GM21447 (cell line): ENCODE data around the gene FCGR2B.
A peak's percentile ranks its signal among the peaks of the same experiment; 100 is the strongest.
"Not testable (repeated sequence)": the region's sequence is repeated elsewhere in the genome, so short reads cannot be mapped to it uniquely, and the experiment has no call there.

ENCODE experiments used
- ATAC-seq: cut with Tn5 transposase; IDR thresholded peaks from one replicate; pipeline ENCODE4 v1.9.1; 2021; ENCODE audit not compliant: unreplicated experiment

FCGR2B gene

GRCh38 chr1:161647507-161648360 lies 15.2 kb upstream of the FCGR2B start:
- ATAC-seq: peak; percentile 65

DNA sequence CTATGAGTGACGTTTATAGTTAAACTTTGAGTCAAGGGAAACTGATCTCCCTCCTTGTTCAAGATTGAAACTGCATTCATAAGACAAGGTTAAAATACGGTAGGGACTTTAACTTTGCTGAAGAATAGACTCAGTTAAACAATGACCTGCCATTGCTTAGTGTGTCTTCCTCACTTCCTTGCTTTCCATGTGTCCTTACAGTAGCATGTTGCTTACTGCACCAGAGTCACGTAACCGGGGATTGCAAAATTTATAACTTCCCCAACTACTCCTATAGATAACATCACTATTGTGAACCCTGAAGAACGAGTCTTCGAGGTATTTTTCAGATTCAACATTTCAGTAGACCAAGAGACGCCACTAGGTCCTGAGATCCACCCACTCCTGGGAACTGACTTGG lies 9.4 kb upstream of the FCGR2B start:
- ATAC-seq: not testable (repeated sequence)

DNA sequence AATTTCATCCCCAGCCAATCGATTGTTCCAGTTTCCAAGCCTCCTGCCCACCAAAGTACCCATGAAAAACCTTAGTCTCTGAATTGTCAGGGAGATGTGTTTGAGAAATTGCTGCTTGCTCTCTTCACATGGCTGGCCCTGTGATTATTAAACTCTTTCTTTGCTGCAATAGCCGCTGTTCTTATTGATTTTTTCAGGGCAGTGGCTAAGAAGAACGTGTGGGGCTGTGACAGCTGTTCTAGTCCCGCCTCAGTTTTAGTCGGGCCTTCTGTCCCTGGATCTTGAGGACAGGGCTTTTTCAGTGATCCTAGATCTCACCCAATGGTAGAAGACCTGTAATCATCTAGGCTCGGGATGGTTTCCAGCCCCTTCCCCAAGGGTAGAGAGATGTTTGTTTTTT lies 9.0 kb upstream of the FCGR2B start:
- ATAC-seq: not testable (repeated sequence)

DNA sequence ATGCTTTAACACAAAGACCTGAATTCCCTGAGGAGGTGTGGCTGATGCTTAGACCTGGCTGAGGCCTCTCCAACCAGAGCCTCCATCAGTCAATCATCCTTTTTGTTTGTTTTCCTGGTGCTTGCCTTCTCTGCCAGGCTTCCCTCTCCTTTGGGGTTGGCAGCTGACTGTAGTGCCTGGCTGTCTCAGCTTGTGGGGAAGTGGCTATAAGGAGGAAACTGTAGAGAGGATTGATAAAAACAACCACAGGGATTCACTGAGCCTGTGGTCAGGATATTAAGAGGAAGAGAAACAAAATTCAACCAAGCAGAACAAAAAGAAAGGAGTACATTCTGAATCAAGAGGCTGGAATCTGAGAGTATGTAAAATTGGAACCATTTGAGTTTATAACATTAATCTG lies 4.4 kb upstream of the FCGR2B start:
- not testable (repeated sequence) for ATAC-seq

GRCh38 chr1:161661660-161662311 lies 1.2 kb upstream of the FCGR2B start:
- ATAC-seq: not testable (repeated sequence)

- peak; percentile 20 for ATAC-seq
Measured at GRCh38 chr1:161663569-161663968, 626 bp downstream of the FCGR2B start.

- ATAC-seq: not testable (repeated sequence)
Measured at GRCh38 chr1:161664689-161665088, 1.7 kb downstream of the FCGR2B start.

DNA sequence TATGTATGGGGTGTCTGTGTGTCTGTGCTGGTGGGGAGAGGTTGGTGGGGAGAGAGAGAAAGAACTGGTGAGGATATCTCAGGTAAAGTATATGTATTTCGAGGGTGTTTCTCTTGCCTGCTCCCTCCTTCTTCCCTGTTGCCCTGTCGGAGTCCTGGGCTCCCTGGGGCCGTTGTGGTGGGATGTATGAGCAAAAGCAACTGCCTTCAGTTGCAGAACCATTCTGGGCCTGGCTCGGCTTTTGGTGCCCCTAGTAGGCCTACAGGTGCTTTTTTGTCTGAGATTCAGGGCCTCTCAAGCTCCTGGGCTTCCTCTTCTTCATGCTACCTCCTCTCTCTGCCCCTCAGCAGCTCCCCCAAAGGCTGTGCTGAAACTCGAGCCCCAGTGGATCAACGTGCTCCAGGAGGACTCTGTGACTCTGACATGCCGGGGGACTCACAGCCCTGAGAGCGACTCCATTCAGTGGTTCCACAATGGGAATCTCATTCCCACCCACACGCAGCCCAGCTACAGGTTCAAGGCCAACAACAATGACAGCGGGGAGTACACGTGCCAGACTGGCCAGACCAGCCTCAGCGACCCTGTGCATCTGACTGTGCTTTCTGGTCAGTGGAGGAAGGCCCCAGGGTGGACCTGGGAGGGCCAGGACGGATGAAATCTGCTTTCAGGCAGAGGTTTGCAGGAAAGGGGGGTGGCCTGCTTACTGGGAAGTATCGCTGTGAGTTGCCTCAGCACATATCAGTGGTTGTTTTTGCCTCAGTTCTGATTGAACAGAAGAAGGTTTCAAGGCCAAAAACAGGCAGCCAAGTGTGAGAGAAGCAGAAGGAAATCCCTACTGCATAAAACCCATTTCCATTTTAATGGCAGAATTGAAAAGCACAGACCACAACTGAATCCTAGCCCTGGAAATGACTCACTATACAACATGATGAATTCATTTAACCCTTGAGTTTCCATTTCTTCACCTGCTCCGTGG lies 8.4 kb downstream of the FCGR2B start:
- not testable (repeated sequence) for ATAC-seq

GRCh38 chr1:161673437-161673836 lies 10.5 kb downstream of the FCGR2B start:
- not testable (repeated sequence) for ATAC-seq

- not testable (repeated sequence) for ATAC-seq
Measured at GRCh38 chr1:161674447-161674846, 11.5 kb downstream of the FCGR2B start.

GRCh38 chr1:161674908-161675307 lies 12.0 kb downstream of the FCGR2B start:
- ATAC-seq: not testable (repeated sequence)

DNA sequence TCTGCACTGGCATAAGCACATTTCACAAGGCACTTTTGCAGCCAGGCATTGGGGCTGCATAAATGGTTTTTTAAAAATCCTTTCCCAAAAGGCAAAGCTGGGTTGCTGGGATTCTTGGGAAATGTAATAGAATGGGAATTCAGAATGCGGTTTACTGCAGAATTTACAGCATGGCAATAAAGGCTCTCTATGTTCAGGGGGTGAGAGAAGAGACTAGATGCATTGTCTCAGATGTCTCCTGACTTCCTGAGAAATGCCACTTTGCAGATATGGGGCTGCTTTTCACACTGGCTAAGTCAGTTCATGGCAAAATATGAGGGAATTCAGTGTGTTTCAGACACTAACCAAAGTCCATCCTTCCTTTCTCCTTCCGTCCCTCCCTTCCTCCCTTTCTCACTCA lies 13.5 kb downstream of the FCGR2B start:
- ATAC-seq: no peak

DNA sequence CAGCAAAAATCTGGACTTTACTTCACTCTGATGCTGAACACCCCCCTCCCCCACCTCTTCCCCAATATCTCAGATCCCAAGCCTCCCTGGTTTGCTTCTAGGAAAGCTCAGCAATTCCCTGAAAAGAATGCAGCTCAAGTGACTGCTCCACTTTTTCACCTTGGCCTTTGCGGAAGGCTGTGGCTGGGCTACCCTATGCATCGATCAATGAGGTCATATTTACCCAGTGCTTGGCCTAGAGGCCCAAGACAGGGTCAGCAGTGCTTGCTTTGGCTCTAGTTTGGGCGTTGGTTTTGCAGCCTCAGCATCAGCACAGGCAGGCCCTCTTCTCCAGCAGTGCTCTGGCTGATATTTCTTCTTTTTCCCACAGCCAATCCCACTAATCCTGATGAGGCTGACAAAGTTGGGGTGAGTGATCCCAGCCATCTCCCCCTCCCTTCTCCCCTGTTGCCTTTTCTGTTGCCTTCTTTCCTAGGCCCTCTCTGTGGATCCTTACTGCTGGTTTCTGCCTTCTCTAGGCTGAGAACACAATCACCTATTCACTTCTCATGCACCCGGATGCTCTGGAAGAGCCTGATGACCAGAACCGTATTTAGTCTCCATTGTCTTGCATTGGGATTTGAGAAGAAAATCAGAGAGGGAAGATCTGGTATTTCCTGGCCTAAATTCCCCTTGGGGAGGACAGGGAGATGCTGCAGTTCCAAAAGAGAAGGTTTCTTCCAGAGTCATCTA lies 14.2 kb downstream of the FCGR2B start:
- no peak for ATAC-seq

DNA sequence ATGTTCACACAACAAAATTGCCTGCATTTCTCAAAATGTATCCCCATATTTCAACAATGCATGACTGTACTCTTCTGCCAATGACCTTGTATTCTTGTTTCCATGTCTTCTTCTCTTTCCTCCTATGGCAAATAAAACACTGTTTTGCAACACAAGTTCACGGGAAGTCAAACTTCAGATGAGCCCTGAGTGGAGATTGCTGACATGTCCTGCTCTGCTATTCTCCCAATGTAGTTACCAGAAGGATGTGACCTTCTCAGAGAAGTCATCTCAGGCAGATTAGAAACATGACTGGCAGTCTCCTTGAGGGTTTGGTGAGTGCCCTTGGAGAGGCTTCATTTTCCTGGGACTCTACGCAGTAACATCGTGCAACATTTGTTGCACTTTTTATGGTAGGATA lies 15.6 kb downstream of the FCGR2B start:
- no peak for ATAC-seq

DNA sequence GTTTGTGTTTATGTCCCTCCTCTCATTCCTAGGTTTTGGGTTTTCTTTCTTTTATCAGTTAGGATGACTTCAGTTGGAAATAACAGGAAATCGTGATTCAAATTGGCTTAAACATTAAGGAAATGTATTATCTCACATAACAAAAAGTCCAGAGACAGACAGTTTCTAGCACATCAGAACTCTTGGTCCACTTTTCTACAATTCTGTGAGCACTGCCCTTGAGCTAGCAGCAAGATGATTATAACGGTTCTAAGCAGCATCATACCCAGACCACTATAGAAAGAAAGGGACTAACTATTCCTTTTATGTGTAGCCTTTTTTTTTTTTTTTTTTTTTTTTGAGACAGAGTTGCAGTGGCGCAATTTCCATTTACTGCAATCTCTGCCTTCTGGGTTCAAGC lies 18.9 kb downstream of the FCGR2B start:
- no peak for ATAC-seq

- no peak for ATAC-seq
Measured at GRCh38 chr1:161688946-161689345, 26.0 kb downstream of the FCGR2B start.

DNA sequence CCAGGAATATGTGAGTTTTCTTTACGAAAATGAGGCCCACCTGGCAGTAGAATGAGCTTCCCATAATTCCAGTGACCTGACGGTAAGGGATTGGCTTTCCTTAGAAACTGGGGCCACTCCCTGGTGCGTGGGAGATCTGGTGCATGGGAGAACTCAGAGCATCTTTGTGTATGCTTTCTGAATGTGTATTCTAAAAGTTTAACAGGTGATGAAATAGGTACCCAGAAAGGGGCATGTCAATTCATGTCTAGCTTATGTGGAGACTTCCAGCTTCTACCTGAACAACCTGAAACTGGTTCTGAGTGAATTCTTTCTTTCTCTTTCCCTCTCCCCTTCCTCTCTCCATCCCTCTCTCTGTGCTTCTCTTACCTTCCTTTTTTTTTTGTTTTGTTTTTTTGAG lies 28.9 kb downstream of the FCGR2B start:
- ATAC-seq: no peak

- not testable (repeated sequence) for ATAC-seq
Measured at GRCh38 chr1:161693020-161693712, 30.2 kb downstream of the FCGR2B start.

DNA sequence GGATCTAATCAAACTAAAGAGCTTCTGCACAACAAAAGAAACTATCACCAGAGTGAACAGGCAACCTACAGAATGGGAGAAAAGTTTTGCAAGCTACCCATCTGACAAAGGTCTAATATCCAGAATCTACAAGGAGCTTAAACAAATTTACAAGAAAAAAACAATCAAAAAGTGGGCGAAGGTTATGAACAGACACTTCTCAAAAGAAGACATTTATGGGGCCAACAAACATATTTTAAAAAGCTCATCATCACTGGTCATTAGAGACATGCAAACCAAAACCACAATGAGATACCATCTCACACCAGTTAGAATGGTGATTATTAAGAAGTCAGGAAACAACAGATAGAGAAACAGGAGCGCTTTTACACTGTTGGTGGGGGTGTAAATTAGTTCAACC lies 35.4 kb downstream of the FCGR2B start:
- not testable (repeated sequence) for ATAC-seq

DNA sequence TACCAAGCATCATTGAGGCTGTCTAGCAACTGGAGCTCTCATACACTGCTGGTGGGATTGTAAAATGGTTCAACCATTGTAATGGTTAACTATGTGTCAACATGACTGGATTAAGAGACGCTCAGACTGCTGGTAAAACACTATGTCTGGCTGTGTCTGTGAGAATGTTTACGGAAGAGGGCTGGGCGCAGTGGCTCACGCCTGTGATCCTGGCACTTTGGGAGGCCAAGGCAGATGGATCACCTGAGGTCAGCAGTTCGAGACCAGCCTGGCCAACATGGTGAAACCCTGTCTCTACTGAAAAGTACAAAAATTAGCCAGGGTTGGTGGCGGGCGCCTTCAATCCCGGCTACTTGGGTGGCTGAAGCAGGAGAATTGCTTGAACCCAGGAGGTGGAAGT lies 39.3 kb downstream of the FCGR2B start:
- no peak for ATAC-seq
